Measurements from ENCODE around the gene BMERB1.

BMERB1 gene

GRCh38 chr16:15498427-15499175 lies 64.2 kb downstream of the BMERB1 start:
- DNase-seq, result no peak

- DNase-seq, result peak; percentile 74
Measured at GRCh38 chr16:15502041-15502725, 67.8 kb downstream of the BMERB1 start.

GRCh38 chr16:15506441-15506840 lies 72.1 kb downstream of the BMERB1 start:
- no peak for DNase-seq

- DNase-seq, result peak; percentile 36
Measured at GRCh38 chr16:15507301-15507958, 73.0 kb downstream of the BMERB1 start.

- DNase-seq, result no peak
Measured at GRCh38 chr16:15507959-15508627, 73.7 kb downstream of the BMERB1 start.

- no peak for DNase-seq
Measured at GRCh38 chr16:15509051-15509592, 74.7 kb downstream of the BMERB1 start.

GRCh38 chr16:15509593-15510535 lies 75.5 kb downstream of the BMERB1 start:
- DNase-seq, result no peak

GRCh38 chr16:15510992-15511391 lies 76.6 kb downstream of the BMERB1 start:
- DNase-seq, result no peak

- no peak for DNase-seq
Measured at GRCh38 chr16:15511759-15512487, 77.5 kb downstream of the BMERB1 start.

GRCh38 chr16:15513156-15513555 lies 78.8 kb downstream of the BMERB1 start:
- no peak for DNase-seq

- no peak for DNase-seq
Measured at GRCh38 chr16:15515992-15516391, 81.6 kb downstream of the BMERB1 start.

GRCh38 chr16:15516609-15517008 lies 82.2 kb downstream of the BMERB1 start:
- no peak for DNase-seq

- no peak for DNase-seq
Measured at GRCh38 chr16:15517743-15518377, 83.5 kb downstream of the BMERB1 start.

- no peak for DNase-seq
Measured at GRCh38 chr16:15518381-15519351, 84.3 kb downstream of the BMERB1 start.

GRCh38 chr16:15519790-15520189 lies 85.4 kb downstream of the BMERB1 start:
- DNase-seq, result no peak

- DNase-seq, result no peak
Measured at GRCh38 chr16:15521390-15521757, 87.0 kb downstream of the BMERB1 start.

- no peak for DNase-seq
Measured at GRCh38 chr16:15521758-15522509, 87.5 kb downstream of the BMERB1 start.

GRCh38 chr16:15523092-15523541 lies 88.7 kb downstream of the BMERB1 start:
- DNase-seq, result no peak

GRCh38 chr16:15523939-15524338 lies 89.6 kb downstream of the BMERB1 start:
- DNase-seq, result no peak
